PC-3 (cell line): ENCODE data around the gene VPS41.

Source experiments
- EZH2 ChIP-seq: fragments of 300-600 bp; sonication (generic); IDR thresholded peaks from one replicate; pipeline ENCODE4 v1.6.1; 2017; ENCODE audit warnings: antibody characterized with exemption, mild to moderate bottlenecking, low read length; ENCODE audit not compliant: unreplicated experiment
- EZH2phosphoT487 ChIP-seq: fragments of 300-600 bp; sonication (generic); IDR thresholded peaks from 2 replicates; pipeline ENCODE4 v1.6.1; 2018; ENCODE audit warnings: mild to moderate bottlenecking, antibody characterized with exemption, low read length, borderline replicate concordance
- TF ChIP-seq, protein P1 (sequence below): fragments of 300-600 bp; sonication (generic); conservative IDR thresholded peaks from 2 replicates; pipeline ENCODE4 v1.5.1; 2017; ENCODE audit warnings: antibody characterized with exemption, low read depth, mild to moderate bottlenecking, low read length

DNA sequence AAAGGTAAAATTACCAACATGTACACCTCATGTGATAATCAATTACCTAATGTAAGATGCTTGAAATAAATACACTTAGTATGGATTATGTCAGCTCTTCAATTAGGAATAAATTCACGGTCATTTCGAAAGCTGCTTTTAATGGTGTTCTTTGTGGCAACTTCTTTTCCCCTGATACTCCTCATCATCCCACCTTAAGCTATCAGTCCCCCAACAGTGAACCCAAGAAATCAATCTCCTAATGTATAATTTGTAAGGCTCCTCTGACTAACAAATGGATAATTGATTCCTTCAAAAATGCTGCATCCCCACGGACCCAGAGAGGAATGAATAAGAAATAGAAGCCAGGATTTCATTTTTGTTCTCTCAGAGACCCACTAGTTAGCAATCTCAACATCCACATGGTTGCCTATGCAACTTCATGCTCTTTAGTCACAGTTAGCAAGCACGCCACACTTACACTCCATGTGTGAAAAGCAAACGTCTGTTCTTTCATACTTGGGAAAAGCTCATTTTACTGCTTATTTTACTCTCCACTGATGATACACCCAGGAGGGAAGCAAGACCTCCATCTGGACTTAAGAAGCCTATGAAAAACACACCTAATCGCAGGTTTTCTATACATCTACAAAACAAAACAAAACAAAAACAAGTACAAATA, 70.1 kb downstream of the VPS41 start:
- TF ChIP-seq, protein P1, sequence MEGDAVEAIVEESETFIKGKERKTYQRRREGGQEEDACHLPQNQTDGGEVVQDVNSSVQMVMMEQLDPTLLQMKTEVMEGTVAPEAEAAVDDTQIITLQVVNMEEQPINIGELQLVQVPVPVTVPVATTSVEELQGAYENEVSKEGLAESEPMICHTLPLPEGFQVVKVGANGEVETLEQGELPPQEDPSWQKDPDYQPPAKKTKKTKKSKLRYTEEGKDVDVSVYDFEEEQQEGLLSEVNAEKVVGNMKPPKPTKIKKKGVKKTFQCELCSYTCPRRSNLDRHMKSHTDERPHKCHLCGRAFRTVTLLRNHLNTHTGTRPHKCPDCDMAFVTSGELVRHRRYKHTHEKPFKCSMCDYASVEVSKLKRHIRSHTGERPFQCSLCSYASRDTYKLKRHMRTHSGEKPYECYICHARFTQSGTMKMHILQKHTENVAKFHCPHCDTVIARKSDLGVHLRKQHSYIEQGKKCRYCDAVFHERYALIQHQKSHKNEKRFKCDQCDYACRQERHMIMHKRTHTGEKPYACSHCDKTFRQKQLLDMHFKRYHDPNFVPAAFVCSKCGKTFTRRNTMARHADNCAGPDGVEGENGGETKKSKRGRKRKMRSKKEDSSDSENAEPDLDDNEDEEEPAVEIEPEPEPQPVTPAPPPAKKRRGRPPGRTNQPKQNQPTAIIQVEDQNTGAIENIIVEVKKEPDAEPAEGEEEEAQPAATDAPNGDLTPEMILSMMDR: no peak
- no peak for TF ChIP-seq EZH2
- no peak for TF ChIP-seq EZH2phosphoT487
